PFSK-1 (cell line): ENCODE results near the gene LAD1.

Source experiments
- FOXP2 ChIP-seq: optimal IDR thresholded peaks from 2 replicates; pipeline ENCODE3; 2011; ENCODE audit warnings: borderline replicate concordance, control low read depth, inconsistent platforms; ENCODE audit not compliant: insufficient read depth; ENCODE audit errors: extremely low read length, extremely low read depth
- POLR2AphosphoS5 ChIP-seq: IDR thresholded peaks from 2 replicates; pipeline ENCODE4 v1.6.1; 2012; ENCODE audit warnings: low read depth, mild to moderate bottlenecking, control low read depth, low read length, moderate library complexity
- REST ChIP-seq, 2 experiments: IDR thresholded peaks; 2 replicates each; pipeline versions ENCODE4 v1.6.1 to v1.8.0; 2011 to 2012; ENCODE audit warnings: low read depth in 2 of 2, low read length in 2 of 2, control low read depth in 1 of 2, inconsistent platforms in 1 of 2, mild to moderate bottlenecking in 1 of 2, moderate library complexity in 1 of 2; ENCODE audit not compliant: insufficient read depth in 1 of 2
- SIN3A ChIP-seq: IDR thresholded peaks from 2 replicates; pipeline ENCODE4 v1.6.1; 2012; ENCODE audit warnings: mild to moderate bottlenecking, low read length, moderate library complexity, borderline replicate concordance; ENCODE audit not compliant: insufficient read depth
- TAF1 ChIP-seq: IDR thresholded peaks from 2 replicates; pipeline ENCODE4 v1.6.1; 2012; ENCODE audit warnings: low read length, control low read depth, borderline replicate concordance; ENCODE audit not compliant: insufficient read depth

Gene LAD1

GRCh38 chr1:201334325-201335173, 64.6 kb downstream of the LAD1 start:
- TF ChIP-seq POLR2AphosphoS5 (no peak), SIN3A (no peak), REST (IDR thresholded peaks at IDR 0.05; ENCODE audit: insufficient read depth in 1 of 2, low read depth in 2 of 2, low read length in 2 of 2) (no peak), TAF1 (no peak), FOXP2 (no peak)

GRCh38 chr1:201332616-201333335, 66.3 kb downstream of the LAD1 start:
- TF ChIP-seq REST (IDR thresholded peaks at IDR 0.05; ENCODE audit: insufficient read depth in 1 of 2, low read depth in 2 of 2, low read length in 2 of 2) = no peak
- no peak for TF ChIP-seq TAF1
- no peak for TF ChIP-seq FOXP2
- TF ChIP-seq SIN3A = no peak
- no peak for TF ChIP-seq POLR2AphosphoS5

- TF ChIP-seq FOXP2 (no peak), SIN3A (no peak), REST (IDR thresholded peaks at IDR 0.05; ENCODE audit: insufficient read depth in 1 of 2, low read depth in 2 of 2, low read length in 2 of 2) (no peak), TAF1 (no peak), POLR2AphosphoS5 (no peak)
These were observed 67.1 kb downstream of the LAD1 start for GRCh38 chr1:201332021-201332420.

- TF ChIP-seq REST (IDR thresholded peaks at IDR 0.05; ENCODE audit: insufficient read depth in 1 of 2, low read depth in 2 of 2, low read length in 2 of 2) (no peak), SIN3A (no peak), TAF1 (no peak), FOXP2 (no peak), POLR2AphosphoS5 (no peak)
These were observed 68.0 kb downstream of the LAD1 start for GRCh38 chr1:201331166-201331565.
